CMK (cell line): ENCODE data around the gene NLRX1.
A peak's percentile ranks its signal among the peaks of the same experiment; 100 is the strongest.
"Not testable (repeated sequence)": the region's sequence is repeated elsewhere in the genome, so short reads cannot be mapped to it uniquely, and the experiment has no call there.

Experiments used
- DNase-seq: peaks from one replicate; pipeline ENCODE4 v3.0.0-alpha.2; 2010; ENCODE audit warnings: low read depth

NLRX1 gene

DNA sequence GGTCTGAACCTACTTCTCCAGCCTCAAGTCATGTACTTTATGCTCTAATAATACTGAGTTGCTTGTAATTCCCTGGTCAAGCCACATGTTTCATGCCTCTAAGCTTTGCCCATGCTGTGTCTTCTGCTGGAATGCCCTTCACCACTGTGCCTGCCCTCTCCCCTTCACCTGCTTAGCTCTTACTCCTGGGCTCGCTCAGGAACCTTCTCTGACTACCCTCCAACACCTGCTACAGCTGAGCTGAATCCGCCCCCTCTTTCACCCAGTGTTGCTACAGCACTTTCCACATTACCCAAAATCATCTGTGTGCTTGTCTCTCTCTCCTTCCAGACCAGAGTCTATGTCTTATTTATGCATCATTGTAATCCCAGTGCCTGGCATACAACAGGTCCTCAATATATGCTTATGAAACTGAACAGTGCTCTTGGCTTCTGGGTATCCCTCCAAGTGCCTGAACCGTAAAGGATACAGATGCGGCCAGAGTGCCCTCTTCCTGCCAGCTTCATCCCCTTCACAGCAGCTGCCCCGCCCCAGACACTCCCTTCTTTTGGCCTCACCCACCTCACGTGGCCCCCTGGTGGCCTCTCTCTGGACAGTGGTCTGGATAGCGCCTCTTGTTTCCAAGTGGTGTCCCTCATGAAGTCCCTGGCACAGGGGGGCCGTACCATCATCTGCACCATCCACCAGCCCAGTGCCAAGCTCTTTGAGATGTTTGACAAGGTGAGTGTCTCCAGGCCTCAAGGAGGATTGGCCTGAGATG is 12.6 kb upstream of the NLRX1 start:
- no peak for DNase-seq

DNA sequence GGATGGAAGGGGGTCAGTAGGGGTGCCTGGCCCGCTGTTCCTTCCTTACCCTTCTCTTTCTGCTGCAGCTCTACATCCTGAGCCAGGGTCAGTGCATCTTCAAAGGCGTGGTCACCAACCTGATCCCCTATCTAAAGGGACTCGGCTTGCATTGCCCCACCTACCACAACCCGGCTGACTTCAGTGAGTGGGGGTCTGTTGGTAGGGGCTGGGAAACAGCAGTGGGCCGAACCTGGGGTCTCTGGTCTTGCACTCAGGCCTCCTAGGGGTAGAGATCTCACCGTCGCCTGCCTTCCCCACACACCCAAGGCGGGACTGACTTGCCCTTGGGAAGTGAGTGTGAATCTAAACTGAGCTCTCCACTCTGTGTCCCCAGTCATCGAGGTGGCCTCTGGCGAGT is 12.0 kb upstream of the NLRX1 start:
- no peak for DNase-seq

DNA sequence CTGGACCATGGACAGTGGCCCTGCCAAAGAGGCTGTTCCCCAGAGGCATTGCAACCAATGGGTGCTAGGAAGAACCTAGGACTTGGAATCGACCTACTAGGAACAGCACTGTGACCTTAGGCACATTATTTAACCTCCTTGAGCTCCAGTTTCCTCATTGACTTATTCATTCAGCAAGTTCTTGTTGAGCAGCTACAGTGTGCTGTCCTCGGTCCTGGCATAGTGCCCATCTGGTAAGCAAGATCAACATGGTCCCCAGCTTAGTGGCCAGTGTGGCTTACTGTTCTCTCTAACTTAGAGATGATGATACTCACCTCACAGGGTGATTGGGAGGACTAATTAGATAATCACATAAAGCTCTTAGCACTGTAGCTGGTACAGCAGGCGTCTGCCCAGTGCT is 11.5 kb upstream of the NLRX1 start:
- DNase-seq: no peak

DNA sequence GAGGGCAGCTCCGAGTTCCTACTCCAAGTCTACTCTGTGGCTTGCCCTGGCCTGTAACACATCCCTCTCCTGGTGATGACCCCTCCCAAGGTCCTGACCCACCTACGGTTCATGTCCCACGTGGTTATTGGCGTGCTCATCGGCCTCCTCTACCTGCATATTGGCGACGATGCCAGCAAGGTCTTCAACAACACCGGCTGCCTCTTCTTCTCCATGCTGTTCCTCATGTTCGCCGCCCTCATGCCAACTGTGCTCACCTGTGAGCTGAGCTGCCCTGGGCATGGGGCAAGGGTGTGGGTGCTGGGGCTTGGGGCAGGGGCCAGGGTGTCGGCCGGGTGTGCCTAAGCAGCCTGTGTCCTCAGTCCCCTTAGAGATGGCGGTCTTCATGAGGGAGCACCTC is 10.1 kb upstream of the NLRX1 start:
- no peak for DNase-seq

DNA sequence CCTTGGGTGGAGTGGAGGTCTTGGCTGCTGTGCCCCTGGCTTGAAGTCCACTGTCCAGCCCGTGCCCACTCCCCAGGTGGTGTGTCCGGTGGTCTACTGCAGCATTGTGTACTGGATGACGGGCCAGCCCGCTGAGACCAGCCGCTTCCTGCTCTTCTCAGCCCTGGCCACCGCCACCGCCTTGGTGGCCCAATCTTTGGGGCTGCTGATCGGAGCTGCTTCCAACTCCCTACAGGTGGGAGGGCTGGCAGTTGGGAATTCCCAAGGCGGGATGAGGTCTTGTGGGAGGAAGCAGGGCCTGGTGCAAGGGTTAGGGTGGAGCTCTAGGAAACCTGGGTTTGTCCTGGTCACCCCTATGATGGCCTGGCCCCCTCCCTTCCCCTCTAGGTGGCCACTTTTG is 8.4 kb upstream of the NLRX1 start:
- no peak for DNase-seq

DNA sequence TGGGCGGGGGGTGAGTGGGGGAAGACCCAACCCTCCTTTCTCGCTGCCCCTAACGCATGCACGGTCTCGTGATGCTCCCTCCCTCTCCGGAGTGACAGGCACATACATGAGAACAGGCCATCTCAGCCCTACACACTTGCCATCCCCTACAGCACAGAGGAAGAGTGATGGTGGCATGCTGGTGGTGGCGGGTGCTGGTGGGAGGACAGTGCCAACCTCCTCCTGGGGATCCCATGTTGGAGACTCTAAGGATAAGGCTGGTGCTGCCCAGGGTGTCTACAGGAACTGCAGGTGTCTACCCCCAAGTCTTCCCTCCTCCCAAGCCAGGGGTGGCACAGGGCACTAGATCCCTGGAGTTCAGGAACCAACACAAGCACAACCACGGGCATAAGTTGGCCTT is 6.7 kb upstream of the NLRX1 start:
- DNase-seq: no peak

DNA sequence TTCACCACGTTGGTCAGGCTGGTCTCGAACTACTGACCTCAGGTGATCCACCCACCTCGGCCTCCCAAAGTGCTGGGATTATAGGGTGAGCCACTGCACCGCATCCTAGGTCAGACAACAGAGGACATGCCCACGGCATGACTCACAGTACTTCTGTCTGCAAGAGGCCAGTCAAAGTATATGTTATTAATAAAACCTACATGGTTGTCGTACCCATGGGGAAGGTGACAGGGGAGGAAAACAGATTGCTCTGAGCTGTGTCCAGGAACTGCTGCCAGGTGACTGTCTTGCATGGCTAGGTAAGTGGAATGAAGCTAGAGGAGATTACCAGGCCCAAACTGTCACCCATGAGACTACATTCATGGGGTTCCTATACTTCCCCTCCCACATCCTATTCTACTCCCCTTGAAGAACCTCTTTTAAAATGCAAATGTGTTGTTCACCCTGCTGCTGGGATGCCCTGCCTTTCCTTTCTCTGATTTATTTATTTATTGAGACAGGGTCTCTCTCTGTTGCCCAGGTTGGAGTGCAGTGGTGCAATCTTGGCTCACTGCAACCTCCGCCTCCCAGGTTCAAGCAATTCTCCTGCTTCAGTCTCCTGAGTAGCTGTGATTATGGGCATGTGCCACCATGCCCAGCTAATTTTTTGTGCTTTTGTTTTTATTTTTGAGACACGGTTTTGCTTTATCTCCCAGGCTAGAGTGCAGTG is 2.0 kb upstream of the NLRX1 start:
- DNase-seq: no peak

DNA sequence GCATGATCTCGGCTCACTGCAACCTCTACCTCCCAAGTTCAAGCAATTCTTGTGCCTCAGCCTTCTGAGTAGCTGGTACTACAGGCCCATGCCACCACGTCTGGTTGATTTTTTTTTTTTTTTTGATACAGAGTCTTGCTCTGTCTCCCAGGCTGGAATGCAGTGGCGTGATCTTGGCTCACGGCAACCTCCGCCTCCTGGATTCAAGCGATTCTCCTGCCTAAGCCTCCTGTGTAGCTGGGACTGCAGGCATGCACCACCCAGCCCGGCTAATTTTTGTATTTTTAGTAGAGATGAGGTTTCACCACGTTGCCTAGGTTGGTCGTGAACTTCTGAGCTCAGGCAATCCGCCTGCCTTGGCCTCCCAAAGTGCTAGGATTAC is 1.5 kb upstream of the NLRX1 start:
- not testable (repeated sequence) for DNase-seq

DNA sequence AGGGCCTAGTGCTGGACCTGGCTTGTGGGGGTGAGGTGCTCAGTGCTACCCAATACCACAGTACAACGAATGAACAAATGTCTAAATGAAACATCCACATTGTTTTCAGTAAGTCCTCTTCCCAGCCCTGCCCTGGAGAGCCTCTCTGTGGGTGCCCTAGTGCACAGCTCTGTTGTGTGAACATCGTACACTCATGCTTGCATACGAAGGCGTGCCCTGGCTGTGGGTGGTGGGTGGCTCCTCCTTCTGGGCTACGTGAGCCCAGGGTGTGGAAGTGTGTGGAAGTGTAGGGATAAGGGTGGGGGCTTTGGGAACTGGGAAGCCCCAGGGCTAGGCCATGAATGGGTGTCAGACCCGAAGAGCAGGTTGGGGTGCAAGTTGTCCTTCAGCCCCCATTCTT is 592 bp upstream of the NLRX1 start:
- DNase-seq: no peak

DNA sequence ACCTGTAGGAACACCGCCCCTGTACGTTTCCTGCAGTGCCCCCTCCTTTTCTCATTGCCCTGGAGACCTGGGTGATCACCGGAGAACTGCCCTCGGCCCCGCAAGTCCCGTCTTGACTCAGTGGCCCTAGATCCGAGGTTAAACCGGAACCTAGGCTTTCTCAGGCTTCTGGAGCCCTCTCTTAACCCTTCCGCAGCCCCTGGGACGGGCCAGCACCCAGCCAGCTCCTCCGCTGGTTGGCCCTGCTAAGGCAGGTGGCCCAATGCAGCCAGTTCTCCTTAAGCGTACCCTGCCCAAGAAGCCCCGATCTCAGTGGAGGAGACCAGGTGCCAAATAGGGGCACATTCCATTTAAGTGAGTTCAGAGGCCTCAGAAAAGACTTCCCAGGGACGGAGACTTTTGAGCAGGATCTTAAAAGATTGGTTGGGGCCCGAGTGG is 776 bp downstream of the NLRX1 start:
- DNase-seq: no peak

DNA sequence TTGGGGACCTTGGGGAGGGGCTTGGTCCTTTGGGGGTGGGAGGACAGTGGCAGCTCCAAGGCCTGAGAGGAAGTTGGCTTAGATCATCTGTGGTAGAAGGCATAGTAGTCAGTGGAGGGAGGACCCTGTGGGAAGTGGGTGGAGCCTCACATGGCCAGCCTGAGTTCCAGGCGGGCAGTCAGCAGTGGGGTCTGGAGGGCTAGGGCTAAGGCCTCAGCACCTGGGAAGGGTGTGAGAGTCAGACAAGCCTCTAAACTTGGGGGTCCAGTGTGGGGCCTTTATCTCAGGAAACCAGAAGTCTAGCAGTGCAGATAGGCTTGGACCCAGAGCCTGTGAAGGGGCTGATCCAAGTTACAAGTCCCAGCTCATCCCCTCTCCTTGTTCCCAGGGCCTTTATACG is 4.0 kb downstream of the NLRX1 start:
- peak; percentile 78 for DNase-seq

DNA sequence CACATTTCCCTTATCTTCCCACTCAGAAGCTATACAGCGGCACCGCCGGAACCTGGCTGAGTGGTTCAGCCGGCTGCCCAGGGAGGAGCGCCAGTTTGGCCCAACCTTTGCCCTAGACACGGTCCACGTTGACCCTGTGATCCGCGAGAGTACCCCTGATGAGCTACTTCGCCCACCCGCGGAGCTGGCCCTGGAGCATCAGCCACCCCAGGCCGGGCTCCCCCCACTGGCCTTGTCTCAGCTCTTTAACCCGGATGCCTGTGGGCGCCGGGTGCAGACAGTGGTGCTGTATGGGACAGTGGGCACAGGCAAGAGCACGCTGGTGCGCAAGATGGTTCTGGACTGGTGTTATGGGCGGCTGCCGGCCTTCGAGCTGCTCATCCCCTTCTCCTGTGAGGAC is 4.9 kb downstream of the NLRX1 start:
- no peak for DNase-seq

DNA sequence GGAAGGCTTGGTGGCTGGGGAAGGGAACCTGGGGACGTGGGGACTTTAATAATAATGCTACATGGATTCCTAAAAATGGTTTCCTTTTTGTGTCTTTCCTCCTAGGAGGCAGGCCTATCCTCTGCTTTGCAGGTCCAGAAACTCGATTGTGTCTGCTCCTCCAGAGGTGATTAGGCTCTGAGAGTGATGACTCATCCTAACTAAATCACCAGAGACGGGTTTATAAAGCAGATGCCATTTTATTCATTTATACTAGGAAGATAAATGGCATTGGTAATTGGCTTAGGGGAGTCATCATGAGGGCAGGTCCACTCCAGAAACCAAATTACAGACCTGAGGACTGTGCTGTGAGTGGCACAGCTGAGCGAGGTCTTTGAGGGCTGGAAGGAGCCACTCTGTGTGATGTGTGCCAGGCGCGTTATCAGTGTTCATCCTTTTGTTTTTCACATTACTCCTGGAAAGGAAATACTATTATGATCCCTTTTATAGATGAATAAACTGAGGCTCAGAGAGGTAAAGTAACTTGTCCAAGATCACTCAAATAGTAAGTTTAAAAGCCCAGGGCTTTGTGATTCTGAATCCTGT is 7.1 kb downstream of the NLRX1 start:
- DNase-seq: no peak

DNA sequence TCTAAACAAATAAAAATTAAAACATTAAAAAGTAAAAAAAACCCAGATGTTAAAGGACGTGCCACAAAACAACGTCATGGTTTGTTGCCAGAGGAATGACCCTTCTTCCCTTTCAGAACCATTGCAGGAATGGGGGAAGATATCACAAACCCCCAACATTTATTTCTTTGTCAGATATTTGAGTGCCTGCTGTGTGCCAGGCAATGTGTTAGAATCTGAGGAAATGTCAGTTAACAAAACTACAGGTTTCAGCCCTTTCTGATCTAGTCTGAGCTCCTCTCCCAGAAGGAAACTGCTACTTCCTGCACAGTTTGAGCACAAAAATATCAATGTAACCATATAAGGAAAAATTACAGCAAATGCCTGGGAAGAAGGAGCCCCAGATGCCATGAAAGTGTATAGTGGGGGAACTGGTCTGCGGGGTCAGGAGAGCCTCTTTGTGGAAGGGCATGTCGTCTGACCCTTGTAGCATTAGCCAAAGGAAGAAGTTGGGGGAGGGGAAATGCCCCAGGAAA is 9.7 kb downstream of the NLRX1 start:
- DNase-seq: no peak

DNA sequence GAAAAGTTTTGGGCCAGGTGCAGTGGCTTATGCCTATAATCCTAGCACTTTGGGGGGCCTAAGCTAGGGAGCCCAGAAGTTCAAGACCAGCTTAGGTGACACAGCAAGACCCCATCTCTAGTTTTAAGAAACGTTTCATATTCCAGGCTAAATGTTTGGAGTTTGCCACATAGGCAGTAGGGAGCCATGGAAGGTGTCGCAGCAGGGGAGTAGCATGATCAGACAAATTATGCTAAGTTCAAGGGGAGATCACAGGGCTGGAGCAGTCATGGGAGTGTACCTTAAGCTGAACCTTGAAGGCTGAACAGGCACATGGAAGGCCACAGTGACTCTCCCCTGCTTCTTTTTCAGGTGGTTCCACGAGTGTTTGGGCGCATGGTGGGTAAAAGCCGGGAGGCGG is 10.8 kb downstream of the NLRX1 start:
- no peak for DNase-seq

DNA sequence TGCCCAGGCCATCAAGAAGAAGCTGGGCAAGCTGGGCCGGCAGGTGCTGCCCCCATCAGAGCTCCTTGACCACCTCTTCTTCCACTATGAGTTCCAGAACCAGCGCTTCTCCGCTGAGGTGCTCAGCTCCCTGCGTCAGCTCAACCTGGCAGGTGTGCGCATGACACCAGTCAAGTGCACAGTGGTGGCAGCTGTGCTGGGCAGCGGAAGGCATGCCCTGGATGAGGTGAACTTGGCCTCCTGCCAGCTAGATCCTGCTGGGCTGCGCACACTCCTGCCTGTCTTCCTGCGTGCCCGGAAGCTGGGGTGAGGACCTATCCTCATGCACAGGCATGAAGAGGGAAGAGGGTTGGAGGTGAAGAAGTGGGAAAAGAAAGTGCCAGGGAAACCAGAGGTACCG is 11.5 kb downstream of the NLRX1 start:
- no peak for DNase-seq

DNA sequence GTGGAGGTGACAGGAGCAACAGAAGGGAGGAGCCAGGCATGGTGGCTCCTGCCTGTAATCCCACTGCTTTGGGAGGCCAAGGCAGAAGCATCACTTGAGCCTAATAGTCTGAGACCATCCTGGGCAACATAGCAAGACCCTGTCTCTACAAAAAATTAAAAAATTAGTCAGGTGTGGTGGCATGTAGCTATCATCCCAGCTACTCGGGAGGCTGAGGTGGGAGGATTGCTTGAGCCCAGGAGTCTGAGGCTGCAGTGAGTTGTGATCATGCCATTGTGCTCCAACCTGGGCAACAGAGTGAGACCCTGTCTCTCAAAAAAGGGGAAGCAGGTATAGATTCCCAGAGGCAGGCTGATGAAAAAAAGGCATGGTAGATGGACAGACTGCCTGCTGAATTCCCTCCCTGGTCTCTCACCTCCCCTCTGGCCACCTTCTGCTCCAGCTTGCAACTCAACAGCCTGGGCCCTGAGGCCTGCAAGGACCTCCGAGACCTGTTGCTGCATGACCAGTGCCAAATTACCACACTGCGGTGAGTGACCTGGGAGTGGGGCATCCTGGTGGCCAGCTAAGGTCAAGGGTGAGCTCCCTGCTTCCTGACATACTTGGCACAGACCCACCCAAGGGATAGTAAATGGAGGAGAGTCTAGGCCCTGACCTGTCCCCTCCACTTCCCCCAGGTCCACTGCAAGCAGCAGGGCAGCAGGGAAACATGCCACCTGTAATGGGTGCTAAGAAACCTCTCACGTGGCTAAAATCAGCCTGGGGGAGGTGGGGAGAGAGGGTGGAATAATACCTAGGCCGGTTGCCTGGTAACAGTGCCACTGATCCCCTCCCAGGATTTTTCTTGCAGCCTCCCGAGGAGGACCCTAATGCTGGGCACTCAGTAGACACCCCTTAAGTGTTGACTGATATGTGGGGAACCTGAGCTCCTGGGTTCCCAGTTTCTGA is 12.5 kb downstream of the NLRX1 start:
- no peak for DNase-seq

DNA sequence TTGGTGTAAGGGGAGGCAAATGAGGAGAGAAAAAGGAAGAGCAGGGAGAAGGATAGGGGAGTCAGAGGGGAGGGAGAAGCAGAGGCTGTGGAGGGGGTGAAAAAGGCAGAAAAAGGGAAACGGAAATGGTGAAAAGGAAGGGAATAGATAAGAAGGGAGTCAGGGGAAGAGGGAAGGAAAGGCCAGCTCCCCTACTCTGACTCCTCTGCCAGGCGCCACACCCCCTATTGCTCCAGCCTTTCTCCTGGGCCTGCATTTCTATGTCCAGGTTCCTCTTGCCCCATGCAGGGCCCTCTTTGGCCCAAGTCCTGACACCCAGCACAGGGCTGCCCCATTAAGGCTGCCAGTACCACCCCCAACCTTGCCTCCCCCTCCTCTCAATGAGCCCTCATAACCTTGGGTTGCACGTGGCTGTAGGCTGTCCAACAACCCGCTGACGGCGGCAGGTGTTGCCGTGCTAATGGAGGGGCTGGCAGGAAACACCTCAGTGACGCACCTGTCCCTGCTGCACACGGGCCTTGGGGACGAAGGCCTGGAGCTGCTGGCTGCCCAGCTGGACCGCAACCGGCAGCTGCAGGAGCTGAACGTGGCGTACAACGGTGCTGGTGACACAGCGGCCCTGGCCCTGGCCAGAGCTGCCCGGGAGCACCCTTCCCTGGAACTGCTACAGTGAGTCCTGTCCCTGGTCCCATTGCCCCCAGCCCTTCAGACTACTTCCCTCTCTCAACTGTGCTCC is 13.3 kb downstream of the NLRX1 start:
- no peak for DNase-seq

DNA sequence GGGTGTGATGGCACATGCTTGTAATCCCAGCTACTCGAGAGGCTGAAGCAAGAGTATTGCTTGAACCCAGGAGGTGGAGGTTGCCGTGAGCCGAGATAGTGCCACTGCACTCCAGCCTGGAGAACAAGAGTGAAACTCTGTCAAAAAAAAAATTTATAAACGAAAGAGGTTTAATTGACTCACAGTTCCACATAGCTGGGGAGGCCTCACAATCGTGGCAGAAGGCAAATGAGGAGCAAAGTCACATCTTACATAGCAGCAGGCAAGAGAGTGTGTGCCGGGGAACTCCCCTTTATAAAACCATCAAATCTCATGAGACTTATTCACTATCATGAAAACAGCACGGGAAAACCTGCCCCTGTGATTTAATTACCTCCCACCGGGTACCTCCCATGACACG is 15.9 kb downstream of the NLRX1 start:
- not testable (repeated sequence) for DNase-seq

DNA sequence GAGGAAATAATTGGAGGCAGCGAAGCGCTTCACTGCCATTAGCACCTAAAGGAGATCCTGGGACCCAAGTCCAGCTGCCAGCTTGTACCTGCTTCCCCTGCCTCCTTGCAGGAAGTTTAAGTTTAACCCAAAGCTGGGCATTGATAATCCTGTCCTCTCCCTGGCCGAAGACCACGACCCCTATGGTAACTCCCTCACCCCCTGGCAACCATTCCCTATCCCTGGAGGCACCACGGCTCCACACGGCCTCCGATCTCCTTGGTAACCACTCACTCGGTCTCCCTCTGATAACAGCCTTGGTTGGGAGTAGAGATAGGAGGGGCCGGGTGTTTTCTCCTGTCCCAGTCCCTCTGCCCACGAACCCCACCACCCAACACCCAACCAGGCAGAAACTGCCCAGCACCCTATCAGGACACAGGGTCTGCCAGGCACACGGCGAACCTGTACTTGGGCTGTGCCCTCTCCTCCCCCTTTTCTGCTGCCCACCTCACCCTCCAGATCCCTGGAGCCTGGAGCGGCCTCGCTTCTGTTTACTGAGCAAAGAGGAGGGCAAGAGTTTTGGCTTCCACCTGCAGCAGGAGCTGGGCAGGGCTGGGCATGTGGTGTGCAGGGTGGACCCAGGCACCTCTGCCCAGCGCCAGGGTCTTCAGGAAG is 17.6 kb downstream of the NLRX1 start:
- no peak for DNase-seq
